Colonic mucosa (tissue), 4 donors: ENCODE data around the gene STK11. TPM values are rescaled to one million over a fixed set of nuclear protein-coding genes. Genes with fewer than 3 reads are reported as not detected.
"Not testable (repeated sequence)": the region's sequence is repeated elsewhere in the genome, so short reads cannot be mapped to it uniquely, and the experiment has no call there.

Source experiments
- DNase-seq: peaks from one replicate; pipeline ENCODE4 v3.0.0-alpha.2; 2020
- H3K27ac ChIP-seq: fragments of 200-600 bp; one replicate; pipeline ENCODE4 v1.8.0; 2021
- H3K27me3 ChIP-seq: fragments of 200-600 bp; one replicate; pipeline ENCODE4 v1.8.0; 2021
- H3K36me3 ChIP-seq: fragments of 200-600 bp; one replicate; pipeline ENCODE4 v1.8.0; 2021
- H3K4me1 ChIP-seq: fragments of 200-600 bp; one replicate; pipeline ENCODE4 v1.8.0; 2021; ENCODE audit warnings: mild to moderate bottlenecking
- H3K4me3 ChIP-seq: fragments of 200-600 bp; one replicate; pipeline ENCODE4 v1.8.0; 2021
- H3K9ac ChIP-seq, 2 donors: one replicate each; pipeline ENCODE4 v1.7.0; 2013; ENCODE audit warnings: control low read depth in 2 of 2, low read depth in 2 of 2, low read length in 2 of 2
- H3K9me3 ChIP-seq: fragments of 200-600 bp; one replicate; pipeline ENCODE4 v1.8.0; 2021
- intact Hi-C: fragments of 100-400 bp; cut with DNase I; formaldehyde crosslinking; loops from one replicate; pipeline ENCODE4 v1.14.1; 2022
- total RNA-seq, 2 donors: library from RNA; stranded (reverse); fragmentation: NEBNext Ultra II Directional in 1 of 2; extraction: Animal tissue kit (Norgen Biotek cat#: 25700) in 1 of 2; gene quantifications; one replicate each; pipeline ENCODE4 v1.2.1, GENCODE V29; 2021
- TF ChIP-seq, protein P1 (sequence below): fragments of 200-600 bp; IDR thresholded peaks from one replicate; pipeline ENCODE4 v1.8.0; 2022; ENCODE audit warnings: antibody characterized with exemption, mild to moderate bottlenecking
- donor health status: healthy.
- donor health status: DM: no; HTN: no; CAD: no.
- donor health status: DM: no; HTN: no; CAD: no.

Gene STK11
- total RNA-seq, 2 donors from 2014 or later = 76.3 to 103 TPM

DNA sequence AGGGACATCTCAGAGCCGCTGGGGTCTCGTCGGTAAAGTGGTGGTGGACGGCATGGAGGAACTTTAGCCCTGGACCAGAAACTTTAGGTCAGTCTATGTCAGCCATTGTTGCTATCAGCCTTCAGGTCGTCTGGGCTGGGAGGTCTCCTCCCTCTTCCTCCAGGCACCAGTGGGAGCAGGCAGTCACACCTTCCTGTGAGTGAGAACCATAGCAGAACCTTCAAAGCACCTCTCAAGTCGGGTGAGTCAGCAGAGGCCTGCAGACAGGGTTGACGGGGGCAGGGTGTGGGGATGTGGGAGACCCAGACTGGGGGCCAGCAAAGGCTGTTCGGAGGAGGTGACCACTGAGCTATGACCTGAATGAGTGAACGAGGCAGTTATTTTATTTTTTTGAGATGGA lies 16.2 kb upstream of the STK11 start:
- TF ChIP-seq, protein P1, sequence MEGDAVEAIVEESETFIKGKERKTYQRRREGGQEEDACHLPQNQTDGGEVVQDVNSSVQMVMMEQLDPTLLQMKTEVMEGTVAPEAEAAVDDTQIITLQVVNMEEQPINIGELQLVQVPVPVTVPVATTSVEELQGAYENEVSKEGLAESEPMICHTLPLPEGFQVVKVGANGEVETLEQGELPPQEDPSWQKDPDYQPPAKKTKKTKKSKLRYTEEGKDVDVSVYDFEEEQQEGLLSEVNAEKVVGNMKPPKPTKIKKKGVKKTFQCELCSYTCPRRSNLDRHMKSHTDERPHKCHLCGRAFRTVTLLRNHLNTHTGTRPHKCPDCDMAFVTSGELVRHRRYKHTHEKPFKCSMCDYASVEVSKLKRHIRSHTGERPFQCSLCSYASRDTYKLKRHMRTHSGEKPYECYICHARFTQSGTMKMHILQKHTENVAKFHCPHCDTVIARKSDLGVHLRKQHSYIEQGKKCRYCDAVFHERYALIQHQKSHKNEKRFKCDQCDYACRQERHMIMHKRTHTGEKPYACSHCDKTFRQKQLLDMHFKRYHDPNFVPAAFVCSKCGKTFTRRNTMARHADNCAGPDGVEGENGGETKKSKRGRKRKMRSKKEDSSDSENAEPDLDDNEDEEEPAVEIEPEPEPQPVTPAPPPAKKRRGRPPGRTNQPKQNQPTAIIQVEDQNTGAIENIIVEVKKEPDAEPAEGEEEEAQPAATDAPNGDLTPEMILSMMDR = no peak
- Histone ChIP-seq H3K27me3 (no peaks in the 10 kb centered on the region), H3K9me3 (no peaks in the 10 kb centered on the region), H3K27ac (no peak overlapping the region), H3K9ac (no peak overlapping the region), H3K36me3 (no peaks in the 10 kb centered on the region), H3K4me3 (no peak overlapping the region), H3K4me1 (no peaks in the 10 kb centered on the region)
- DNase-seq = no peak
- intact Hi-C loops = no loop called here

DNA sequence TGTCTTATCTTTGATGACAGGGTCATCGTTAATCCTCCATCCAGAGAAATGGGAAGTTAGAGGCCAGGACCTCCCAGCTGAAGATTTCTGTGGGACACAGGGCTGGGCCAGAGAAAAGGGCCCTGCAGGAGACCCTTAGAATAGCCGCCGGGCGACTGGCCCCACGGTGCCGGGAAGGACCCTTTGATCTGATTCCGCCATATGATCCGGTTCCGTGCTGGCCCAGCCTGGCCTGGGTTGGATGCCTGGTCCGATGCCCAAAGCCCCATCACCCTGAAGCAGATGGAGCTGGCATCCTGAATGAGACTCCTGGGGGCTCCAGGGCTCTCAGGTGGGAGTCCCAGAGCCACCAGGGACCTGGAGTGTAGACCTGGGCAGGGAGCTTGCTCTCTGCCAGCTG lies 6.0 kb upstream of the STK11 start:
- Histone ChIP-seq H3K9me3 (no peaks in the 10 kb centered on the region), H3K27me3 (no peaks in the 10 kb centered on the region), H3K4me3 (no peak overlapping the region), H3K27ac (no peak overlapping the region), H3K9ac (no peak overlapping the region), H3K4me1 (peaks cover 10% of the 10 kb centered on the region), H3K36me3 (no peaks in the 10 kb centered on the region)
- TF ChIP-seq, protein P1 = no peak
- DNase-seq = no peak
- intact Hi-C loops = no loop called here

DNA sequence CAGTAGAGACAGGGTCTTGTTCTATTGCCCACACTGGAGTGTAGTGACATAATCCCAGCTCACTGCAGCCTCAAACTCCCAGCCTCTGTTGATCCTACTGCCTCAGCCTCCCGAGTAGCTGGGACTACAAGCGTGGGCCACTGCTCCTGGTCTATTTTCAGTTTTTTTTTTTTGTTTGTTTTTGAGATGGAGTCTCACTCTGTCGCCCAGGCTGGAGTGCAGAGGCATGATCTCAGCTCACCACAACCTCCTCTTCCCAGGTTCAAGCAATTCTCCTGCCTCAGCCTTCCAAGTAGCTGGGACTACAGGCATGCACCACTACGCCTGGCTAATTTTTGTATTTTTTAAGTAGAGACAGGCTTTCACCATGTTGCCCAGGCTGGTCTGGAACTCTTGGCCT lies 5.0 kb upstream of the STK11 start:
- H3K27me3 ChIP-seq, DNase-seq, H3K9me3 ChIP-seq, H3K27ac ChIP-seq, intact Hi-C loops, H3K36me3 ChIP-seq, H3K9ac ChIP-seq, H3K4me3 ChIP-seq: not testable (repeated sequence)
- H3K4me1 ChIP-seq = peaks cover 16% of the 10 kb centered on the region

DNA sequence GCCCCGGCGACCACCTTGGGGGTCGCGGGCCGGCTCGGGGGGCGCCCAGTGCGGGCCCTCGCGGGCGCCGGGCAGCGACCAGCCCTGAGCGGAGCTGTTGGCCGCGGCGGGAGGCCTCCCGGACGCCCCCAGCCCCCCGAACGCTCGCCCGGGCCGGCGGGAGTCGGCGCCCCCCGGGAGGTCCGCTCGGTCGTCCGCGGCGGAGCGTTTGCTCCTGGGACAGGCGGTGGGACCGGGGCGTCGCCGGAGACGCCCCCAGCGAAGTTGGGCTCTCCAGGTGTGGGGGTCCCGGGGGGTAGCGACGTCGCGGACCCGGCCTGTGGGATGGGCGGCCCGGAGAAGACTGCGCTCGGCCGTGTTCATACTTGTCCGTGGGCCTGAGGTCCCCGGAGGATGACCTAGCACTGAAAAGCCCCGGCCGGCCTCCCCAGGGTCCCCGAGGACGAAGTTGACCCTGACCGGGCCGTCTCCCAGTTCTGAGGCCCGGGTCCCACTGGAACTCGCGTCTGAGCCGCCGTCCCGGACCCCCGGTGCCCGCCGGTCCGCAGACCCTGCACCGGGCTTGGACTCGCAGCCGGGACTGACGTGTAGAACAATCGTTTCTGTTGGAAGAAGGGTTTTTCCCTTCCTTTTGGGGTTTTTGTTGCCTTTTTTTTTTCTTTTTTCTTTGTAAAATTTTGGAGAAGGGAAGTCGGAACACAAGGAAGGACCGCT lies 729 bp downstream of the STK11 start:
- H3K9me3 ChIP-seq = no peaks in the 10 kb centered on the region
- H3K4me1 ChIP-seq = peaks cover 21% of the 10 kb centered on the region
- no peaks in the 10 kb centered on the region for H3K36me3 ChIP-seq
- H3K4me3 ChIP-seq = peak overlapping the region; percentile 87
- no peak for DNase-seq
- TF ChIP-seq, protein P1 = no peak
- intact Hi-C loops = no loop called here
- H3K27me3 ChIP-seq = no peaks in the 10 kb centered on the region
- H3K27ac ChIP-seq = peak overlapping the region; percentile 83
- H3K9ac ChIP-seq = peak overlapping the region; percentile 88 to 91

DNA sequence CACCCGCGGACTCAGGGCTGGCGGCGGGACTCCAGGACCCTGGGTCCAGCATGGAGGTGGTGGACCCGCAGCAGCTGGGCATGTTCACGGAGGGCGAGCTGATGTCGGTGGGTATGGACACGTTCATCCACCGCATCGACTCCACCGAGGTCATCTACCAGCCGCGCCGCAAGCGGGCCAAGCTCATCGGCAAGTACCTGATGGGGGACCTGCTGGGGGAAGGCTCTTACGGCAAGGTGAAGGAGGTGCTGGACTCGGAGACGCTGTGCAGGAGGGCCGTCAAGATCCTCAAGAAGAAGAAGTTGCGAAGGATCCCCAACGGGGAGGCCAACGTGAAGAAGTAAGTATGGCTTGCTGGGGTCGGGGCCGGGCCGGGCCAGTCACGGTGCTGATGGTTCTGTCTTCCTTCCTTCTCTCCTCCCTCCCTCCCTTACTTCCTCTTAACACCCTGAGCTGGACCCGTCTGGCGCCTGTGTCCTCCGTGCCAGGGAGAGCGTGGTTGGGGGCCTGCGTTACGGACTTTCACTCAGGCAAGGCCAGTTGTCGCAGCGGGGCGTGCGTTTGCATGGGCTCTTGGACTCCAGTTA lies 1.4 kb downstream of the STK11 start:
- H3K9ac ChIP-seq = peak overlapping the region; percentile 88 to 91
- H3K4me1 ChIP-seq = peaks cover 25% of the 10 kb centered on the region
- no peaks in the 10 kb centered on the region for H3K9me3 ChIP-seq
- peak; percentile 63 for DNase-seq
- intact Hi-C loops = no loop called here
- TF ChIP-seq, protein P1 = no peak
- peak overlapping the region; percentile 87 for H3K4me3 ChIP-seq
- no peaks in the 10 kb centered on the region for H3K27me3 ChIP-seq
- H3K36me3 ChIP-seq = no peaks in the 10 kb centered on the region
- H3K27ac ChIP-seq = peak overlapping the region; percentile 83

DNA sequence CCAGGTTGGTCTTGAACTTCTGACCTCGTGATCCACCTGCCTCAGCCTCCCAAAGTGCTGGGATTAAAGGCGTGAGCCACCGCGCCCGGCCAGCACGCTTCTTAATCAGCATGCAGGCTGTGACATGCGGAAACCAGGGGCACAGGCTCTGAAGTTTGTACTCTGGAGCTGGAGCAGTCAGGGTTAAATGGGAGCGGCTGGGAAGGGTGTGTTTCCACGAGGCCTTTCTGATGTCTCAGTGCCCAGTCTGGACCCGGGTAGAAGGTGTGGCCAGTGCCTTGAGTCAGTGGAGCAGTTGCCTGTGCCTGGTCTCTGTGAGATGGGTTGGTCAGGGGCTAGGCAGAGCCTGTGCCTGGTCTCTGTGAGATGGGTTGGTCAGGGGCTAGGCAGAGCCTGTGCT lies 3.3 kb downstream of the STK11 start:
- H3K36me3 ChIP-seq, H3K9me3 ChIP-seq, H3K27me3 ChIP-seq, intact Hi-C loops: not testable (repeated sequence)
- H3K27ac ChIP-seq = peak overlapping the region; percentile 83
- H3K4me1 ChIP-seq = peaks cover 30% of the 10 kb centered on the region
- peak; percentile 90 for DNase-seq
- peak overlapping the region in 1 of 2 donors; percentile 26 for H3K9ac ChIP-seq
- peak overlapping the region; percentile 1 for H3K4me3 ChIP-seq
